Measurements from ENCODE around the gene SCARB2. TPM values are rescaled to one million over a fixed set of nuclear protein-coding genes. Genes with fewer than 3 reads are reported as not detected.

The SCARB2 gene
- total RNA-seq, 4 donors from 2014 or later, result 178 to 271 (median 206) TPM

- no peak for DNase-seq
- no peaks in the 10 kb centered on the region for H3K27me3 ChIP-seq
- no peak overlapping the region for H3K27ac ChIP-seq
- intact Hi-C loops (cut with DNase I), result no loop called here
- H3K4me1 ChIP-seq, result peaks cover 26 to 29% of the 10 kb centered on the region in 2 donors
- TF ChIP-seq POLR2A (IDR thresholded peaks at IDR 0.05) (no peak), CTCF (IDR thresholded peaks at IDR 0.05) (no peak)
- no peaks in the 10 kb centered on the region for H3K36me3 ChIP-seq
- 89 to 95% methylated on average over 4 of the region's 4 CpGs for WGBS, 2 donors
- no peak overlapping the region for H3K4me3 ChIP-seq (replicated peaks in 1 of 3)
- H3K9me3 ChIP-seq, result no peaks in the 10 kb centered on the region
These were observed 24.6 kb upstream of the SCARB2 start for GRCh38 chr4:76238236-76238635.

GRCh38 chr4:76235915-76236314 is 22.3 kb upstream of the SCARB2 start:
- 17 to 24% methylated on average over 1 of the region's 1 CpG for whole genome bisulfite sequencing, 2 donors
- H3K27ac ChIP-seq, result peak overlapping the region; percentile 71 to 83 (median 81)
- TF ChIP-seq POLR2A (IDR thresholded peaks at IDR 0.05) (no peak), CTCF (IDR thresholded peaks at IDR 0.05) (no peak)
- H3K9me3 ChIP-seq, result no peaks in the 10 kb centered on the region
- H3K4me1 ChIP-seq, result peaks cover 29 to 45% of the 10 kb centered on the region in 2 donors
- H3K27me3 ChIP-seq, result no peaks in the 10 kb centered on the region
- no peaks in the 10 kb centered on the region for H3K36me3 ChIP-seq
- DNase-seq, result peak in 1 of 2 donors; percentile 23
- intact Hi-C loops (cut with DNase I), result no loop called here
- H3K4me3 ChIP-seq (replicated peaks in 1 of 3), result no peak overlapping the region

GRCh38 chr4:76235407-76235806 is 21.8 kb upstream of the SCARB2 start:
- H3K36me3 ChIP-seq, result no peaks in the 10 kb centered on the region
- H3K27ac ChIP-seq, result peak overlapping the region; percentile 71 to 83 (median 81)
- no peaks in the 10 kb centered on the region for H3K27me3 ChIP-seq
- H3K9me3 ChIP-seq, result no peaks in the 10 kb centered on the region
- TF ChIP-seq CTCF (IDR thresholded peaks at IDR 0.05) (no peak), POLR2A (IDR thresholded peaks at IDR 0.05) (no peak)
- no peak for DNase-seq
- 91 to 96% methylated on average over 2 of the region's 2 CpGs for WGBS, 2 donors
- H3K4me3 ChIP-seq (replicated peaks in 1 of 3), result no peak overlapping the region
- peaks cover 29 to 45% of the 10 kb centered on the region in 2 donors for H3K4me1 ChIP-seq
- intact Hi-C loops (cut with DNase I), result no loop called here

GRCh38 chr4:76234679-76235044 is 21.0 kb upstream of the SCARB2 start:
- Histone ChIP-seq H3K9me3 (no peaks in the 10 kb centered on the region), H3K4me3 (replicated peaks in 1 of 3) (no peak overlapping the region), H3K27me3 (no peaks in the 10 kb centered on the region), H3K36me3 (no peaks in the 10 kb centered on the region), H3K4me1 (peaks cover 29 to 45% of the 10 kb centered on the region in 2 donors), H3K27ac (peak overlapping the region; percentile 23 to 81 (median 71))
- DNase-seq, result no peak
- intact Hi-C loops (cut with DNase I), result no loop called here
- no peak for TF ChIP-seq CTCF (IDR thresholded peaks at IDR 0.05)
- TF ChIP-seq POLR2A (IDR thresholded peaks at IDR 0.05), result no peak
- 87 to 93% methylated on average over 5 of the region's 5 CpGs for WGBS, 2 donors

- no peak overlapping the region for H3K4me3 ChIP-seq (replicated peaks in 1 of 3)
- H3K9me3 ChIP-seq, result no peaks in the 10 kb centered on the region
- H3K4me1 ChIP-seq, result peaks cover 29 to 45% of the 10 kb centered on the region in 2 donors
- TF ChIP-seq CTCF (IDR thresholded peaks at IDR 0.05) (no peak), POLR2A (IDR thresholded peaks at IDR 0.05) (no peak)
- WGBS, 2 donors, result 53 to 71% methylated on average over 13 to 14 of the region's 14 CpGs
- no peaks in the 10 kb centered on the region for H3K36me3 ChIP-seq
- no peaks in the 10 kb centered on the region for H3K27me3 ChIP-seq
- peak; percentile 73 for DNase-seq
- intact Hi-C loops (cut with DNase I), result no loop called here
- peak overlapping the region; percentile 49 to 81 (median 71) for H3K27ac ChIP-seq
These were observed 20.5 kb upstream of the SCARB2 start for GRCh38 chr4:76233967-76234678.
